GM19099 (cell line): ENCODE data around the gene BAZ2B.

Source experiments
- POLR2A ChIP-seq: IDR thresholded peaks from 3 replicates; pipeline ENCODE4 v1.6.1; 2011; ENCODE audit warnings: low read depth; ENCODE audit not compliant: insufficient read length; ENCODE audit errors: extremely low read depth

Gene BAZ2B

DNA sequence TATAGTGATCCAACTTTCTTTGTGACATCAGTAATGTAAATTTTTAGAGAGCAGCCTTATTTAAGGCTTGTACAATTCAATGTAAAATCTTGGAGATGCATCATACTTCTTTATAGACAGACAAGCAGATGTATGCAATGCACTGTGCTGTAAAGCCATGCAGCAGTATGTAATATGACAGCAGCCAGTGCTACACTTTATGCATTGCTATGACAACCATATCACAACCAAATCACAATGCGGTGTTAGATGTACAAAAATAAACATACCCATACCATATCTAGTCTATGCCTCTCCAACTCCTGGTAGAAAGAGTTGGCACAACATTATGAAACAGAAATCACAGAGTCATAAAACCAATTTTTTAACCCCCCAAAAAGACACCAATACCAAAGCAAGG lies 219.5 kb downstream of the BAZ2B start:
- TF ChIP-seq POLR2A: no peak

DNA sequence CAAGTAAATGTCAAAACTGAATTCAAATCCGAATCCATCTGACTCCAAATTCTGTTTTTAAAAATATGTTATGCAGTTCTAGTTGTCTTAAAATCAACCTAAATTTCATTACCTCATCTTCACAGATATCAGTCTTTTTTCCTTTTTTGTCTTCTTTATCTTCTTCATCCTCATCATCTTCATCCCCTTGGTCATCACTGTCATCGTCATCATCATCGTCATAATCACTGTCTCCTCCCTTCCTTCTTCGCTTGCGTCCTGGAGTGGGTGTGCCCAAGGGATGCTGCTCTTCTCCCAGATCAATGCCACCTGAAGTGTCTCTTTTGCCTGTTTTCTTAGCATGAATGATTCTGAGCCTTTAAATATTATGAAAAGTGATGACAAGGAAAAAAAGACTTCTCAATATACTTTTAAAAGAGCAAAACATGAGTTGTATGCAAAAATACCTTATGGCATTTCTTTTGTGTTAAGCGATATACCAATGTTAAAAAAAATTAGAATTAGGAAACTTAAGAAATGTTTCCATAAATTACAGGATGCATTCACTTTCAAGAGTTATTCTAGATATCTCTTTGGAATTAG lies 233.8 kb downstream of the BAZ2B start:
- no peak for TF ChIP-seq POLR2A

DNA sequence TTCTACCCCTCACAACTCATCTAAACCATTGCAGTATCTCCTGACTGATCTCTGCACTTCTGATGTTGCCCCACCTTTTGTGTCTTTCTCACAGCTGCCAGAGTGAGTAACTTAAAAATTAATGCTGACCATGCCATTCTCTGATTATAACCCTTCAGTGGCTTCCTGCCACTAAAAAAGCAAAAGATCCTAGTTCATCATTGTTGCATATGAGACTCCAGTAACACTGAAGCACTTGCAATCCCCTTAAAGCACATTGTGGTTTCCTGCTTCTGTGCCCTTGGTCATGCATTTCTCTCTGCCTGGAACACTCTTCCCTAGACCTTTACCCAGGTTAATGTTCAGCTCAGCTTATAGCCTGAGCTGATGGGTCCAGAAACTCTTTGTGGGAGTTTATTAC lies 234.8 kb downstream of the BAZ2B start:
- TF ChIP-seq POLR2A: no peak

DNA sequence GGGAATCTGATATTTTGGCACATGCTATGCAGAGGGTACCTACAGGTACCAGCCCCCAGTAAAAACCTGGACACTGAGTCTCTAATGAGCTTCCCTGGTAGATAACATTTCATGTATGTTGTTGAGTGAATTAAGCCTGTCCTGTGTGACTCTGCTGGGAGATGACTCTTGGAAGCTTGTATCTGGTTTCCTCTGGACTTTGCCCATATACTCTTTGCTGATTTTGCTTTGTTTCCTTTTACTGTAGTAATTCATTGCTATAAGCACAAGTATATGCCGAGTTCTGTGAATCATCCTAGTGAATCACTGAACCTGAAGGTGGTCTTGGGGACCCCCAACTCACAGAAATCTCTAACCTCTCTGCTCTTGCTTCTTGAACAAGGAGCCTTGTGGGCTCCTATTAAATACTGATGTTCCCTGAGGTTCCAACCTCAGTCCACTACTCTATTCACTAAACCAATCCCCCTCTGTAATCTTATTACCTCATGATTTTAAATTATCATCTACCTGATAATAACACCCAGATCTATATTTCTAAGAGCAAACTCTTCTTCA lies 235.6 kb downstream of the BAZ2B start:
- no peak for TF ChIP-seq POLR2A

DNA sequence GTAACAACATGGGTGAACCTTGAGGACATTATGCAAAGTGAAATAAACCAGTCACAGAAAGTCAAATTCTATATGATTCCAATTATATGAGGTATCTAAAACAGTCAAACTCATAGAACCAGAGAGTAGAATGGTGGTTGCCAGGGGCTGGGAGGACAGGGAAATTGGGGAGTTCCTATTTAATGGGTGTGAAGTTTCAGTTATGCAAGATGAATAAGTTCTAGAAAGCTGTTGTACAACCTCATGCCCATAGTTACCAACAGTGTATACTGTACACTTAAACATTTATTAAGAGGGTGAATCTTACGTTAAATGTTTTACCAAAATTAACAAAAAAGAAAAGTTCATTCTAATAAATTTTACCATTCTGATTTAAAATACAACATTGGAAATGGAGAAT lies 237.2 kb downstream of the BAZ2B start:
- TF ChIP-seq POLR2A: no peak

DNA sequence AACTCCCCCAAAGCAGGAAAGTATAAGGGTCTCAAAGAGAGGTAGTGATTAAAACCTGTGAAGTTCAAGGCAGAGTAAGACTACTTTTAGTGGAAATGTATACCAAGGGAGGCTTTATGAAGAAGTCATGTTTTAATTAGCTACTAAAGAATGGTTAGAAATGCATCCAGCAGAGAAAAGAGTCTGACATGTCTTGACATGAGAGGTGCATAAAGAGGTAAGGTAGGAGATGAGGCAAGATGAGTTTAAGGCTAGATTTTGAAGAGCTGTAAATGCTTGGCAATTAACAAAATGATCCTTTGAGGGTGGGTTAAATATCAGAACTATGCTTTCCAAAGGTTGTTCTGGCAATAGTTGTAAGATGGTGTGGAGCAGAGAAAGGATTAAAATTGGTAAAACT lies 241.1 kb downstream of the BAZ2B start:
- no peak for TF ChIP-seq POLR2A

DNA sequence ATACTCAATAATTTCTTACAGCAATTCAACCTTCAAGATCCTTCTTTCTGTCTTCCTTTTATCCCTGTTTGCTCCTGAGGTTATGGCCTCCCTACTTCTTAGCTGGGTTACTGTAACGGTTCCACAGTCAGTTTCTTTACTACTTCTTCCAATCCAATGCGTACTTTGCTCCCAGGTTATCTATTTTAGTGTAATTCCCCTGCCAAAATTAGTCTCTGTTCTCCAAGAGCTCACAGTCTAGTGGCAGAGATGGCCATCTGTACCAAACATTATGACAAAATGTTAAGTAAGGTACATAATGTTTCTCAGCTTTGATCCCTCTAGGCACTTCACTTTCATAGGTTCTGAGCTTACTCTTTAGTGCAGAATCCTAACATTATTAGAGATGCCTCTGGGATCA lies 244.8 kb downstream of the BAZ2B start:
- no peak for TF ChIP-seq POLR2A

DNA sequence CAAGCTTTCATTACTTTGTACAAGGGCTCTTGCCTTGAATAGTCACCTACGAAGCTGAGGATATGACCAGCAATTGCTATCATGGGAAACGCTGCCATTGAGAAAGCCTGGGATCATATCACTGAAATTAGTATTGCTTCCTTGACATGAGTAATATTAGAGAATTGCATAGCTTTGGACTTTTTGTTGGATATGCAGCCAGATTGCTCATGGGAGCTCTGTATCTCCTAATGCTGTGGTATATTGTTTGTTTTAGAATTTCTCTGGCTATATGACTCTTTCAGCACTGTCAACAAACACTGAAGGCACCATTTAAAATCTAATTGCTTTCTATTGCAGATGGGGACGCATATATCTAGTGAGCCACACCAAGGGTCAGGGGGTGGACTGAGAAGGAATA lies 249.8 kb downstream of the BAZ2B start:
- no peak for TF ChIP-seq POLR2A

DNA sequence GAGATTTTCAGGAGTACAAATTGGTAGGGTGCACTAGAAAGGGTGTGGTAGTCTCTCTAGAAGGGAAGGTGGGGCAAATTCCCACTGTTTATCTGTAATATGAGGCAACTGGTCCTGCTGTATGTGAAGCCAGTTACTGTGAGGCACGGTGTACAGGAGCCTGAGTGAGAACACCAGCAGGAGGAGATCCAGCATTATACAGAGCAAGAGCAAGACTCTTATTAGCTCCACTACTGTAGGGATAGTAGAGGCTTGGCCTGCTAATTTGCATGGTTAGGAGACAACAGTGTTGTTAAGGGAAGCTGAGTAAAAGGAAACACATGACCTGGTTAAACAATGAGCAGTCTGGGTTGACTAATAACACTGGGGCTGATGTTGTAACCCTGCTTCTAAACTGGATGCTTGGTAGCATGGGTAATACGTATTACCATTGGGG lies 253.5 kb downstream of the BAZ2B start:
- no peak for TF ChIP-seq POLR2A

DNA sequence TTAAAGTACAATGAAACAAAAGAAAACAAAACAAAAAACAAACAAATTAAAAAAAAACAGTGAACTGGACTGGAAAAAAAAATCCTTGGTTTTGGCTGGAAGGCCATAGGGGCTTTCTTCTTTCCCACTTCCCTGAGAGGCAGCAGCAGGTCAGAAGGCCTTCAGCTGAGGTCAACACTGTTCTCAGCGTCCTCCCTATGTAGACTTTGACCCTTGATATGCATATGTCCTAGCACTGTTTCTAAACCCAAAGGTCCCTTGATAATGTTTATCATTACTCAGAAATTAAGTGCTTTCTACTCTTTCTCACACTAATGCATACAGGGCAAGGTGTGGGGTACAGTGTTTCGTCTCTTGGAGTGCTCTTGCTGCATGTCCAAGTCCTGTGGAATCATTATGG lies 254.3 kb downstream of the BAZ2B start:
- no peak for TF ChIP-seq POLR2A

DNA sequence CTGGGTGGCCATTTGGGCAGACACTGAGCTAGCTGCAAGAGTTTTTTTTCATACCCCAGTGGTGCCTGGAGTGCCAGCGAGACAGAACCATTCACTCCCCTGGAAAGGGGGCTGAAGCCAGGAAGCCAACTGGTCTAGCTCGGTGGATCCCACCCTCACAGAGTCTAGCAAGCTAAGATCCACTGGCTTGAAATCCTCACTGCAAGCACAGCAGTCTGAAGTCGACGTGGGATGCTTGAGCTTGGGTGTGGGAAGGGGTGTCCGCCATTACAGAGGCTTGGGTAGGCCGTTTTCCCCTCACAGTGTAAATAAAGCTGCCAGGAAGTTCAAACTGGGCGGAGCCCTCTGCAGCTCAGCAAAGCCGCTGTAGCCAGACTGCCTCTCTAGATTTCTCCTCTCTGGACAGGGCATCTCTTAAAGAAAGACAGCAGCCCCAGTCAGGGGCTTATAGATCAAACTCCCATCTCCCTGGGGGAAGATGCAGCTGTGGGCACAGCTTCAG lies 260.2 kb downstream of the BAZ2B start:
- TF ChIP-seq POLR2A: no peak

DNA sequence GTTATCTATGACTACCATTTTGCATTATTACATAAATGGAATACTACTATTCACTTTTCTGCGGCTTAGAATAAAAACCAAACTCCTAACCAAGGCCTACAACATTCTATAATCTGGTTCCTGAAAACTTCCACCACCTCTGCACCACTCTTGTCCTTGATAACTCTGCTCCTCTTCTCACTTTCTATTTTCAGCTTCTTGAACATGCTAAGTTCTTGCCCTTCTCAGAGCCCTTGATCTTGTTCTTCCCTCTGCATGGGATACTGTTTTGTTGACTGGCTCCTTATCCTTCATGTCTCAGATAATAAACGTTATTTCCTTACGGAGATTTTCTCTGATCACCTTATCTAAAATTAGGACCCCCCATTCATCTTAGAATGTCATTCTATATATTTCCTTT lies 264.4 kb downstream of the BAZ2B start:
- TF ChIP-seq POLR2A: no peak

DNA sequence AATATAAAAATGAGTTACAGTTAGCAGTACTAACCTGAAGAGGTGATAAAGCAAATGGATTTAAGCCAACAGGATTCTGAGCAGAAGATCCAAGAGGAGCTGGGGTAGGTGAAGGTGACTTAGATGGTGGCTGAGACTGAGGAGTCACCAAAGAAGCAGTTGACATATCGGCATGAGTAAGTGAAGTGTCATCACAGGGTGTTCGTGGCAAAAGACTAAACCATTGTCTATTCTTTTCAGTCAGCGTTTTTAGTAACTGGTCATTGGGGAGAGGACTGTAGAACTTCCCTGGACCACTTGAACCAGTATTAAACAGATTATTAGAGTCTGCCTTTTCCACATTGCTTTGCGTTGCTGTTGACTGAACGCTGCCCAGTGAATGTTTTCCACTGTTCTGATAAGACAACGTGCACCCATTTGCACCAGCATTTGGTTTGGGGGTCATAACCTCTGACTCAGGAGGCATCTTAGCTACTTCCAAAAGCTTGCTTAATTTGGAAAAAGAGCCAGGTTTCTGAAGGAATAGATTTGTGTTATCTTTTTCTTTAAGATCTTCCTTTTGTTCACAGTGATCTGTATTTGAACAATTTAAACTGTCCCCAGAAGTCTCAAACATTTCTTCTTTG lies 266.6 kb downstream of the BAZ2B start:
- no peak for TF ChIP-seq POLR2A

DNA sequence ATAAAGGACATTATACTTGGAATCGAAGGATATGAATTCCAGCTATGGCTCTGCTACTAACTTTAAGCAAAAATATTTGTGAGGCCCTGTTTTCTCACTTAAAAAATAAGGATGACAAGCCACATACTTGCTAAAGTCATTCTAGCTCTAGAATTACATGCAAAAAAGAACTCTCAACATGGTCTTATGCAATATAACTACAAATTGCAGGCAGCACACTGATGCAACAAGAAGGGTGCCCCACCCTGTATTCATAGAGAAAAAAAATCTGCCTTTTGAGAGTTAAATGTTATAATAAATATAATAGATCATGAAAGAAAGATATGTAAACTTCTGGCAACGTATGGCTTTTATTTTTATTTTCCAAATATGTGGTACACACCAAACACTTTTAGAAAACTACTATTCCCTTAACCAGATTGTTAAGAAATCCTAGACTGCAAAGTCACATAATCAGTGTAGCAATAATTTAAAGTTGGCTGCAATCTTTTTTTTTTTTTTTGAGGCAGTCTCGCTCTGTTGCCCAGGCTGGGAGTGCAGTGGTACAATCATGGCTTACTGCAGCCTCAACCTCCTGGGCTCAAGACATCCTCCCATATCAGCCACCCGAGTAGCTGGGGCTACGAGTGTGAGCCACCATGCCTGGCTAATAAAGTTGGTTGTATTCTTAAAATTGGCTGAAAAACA lies 289.6 kb downstream of the BAZ2B start:
- TF ChIP-seq POLR2A: no peak

DNA sequence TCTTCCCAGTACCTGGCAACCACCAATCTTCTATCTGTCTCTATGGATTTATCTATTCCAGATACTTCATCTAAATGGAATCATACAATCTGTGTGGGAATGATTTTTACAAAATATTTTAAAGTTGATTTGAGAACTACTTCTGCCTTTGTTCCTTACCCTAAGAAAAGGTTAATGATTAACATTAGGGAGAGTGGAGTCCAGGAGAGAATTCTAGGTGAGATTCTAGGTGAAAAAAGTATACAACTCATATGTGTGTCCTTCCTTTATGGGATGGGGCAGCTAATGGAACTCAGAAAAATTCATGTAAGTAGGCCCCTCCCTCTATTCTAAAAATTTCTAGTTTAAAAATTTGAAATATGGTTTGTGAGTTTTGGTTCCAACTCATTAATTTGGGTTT lies 293.9 kb downstream of the BAZ2B start:
- TF ChIP-seq POLR2A: no peak
